HUDEP-2 (cell line): ENCODE data around the gene DYNLL1.
"Not testable (repeated sequence)": the region's sequence is repeated elsewhere in the genome, so short reads cannot be mapped to it uniquely, and the experiment has no call there.

Source experiments
- DNase-seq, 76 experiments: peaks; one replicate each; lab custom pipeline; 2025; ENCODE audit not compliant: unreplicated experiment in 76 of 76; lab: John Stamatoyannopoulos, UW

Gene DYNLL1

DNA sequence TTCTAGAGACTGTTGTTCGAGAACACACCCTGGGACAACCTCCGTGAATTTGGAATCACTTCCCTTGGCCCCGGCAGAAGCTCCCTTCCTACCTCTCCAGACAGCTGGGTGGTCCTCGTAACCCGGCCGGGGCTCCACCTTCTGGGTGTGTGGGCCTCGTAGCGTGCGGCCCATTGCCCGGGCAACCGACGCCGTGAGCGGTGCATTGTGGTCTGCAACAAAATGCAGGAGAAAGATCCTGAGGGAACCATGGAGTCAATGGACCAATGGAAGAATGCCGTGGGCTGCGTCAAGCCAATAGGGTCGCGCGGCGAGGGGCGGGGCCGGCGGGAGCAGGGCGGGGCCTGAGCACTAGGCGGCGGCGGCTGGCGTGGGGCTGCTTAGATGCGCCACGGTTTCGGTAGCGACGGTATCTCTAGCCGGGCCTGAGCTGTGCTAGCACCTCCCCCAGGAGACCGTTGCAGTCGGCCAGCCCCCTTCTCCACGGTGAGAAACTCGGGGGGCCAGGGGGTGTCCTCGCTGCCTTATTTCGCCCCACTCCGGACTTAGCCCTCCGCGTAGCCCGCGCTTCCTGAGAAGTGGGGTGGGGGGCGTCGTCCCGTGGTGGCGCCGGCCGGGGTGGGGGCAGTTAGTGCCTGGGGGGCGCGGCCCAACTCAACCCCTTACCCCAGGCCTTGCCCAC, at the start of gene DYNLL1:
DYNLL1 (plus strand) TSS at position 383 of the 682 bp plus-strand sequence. CDS start 309 bp downstream, outside the sequence.
- DNase-seq: peak; percentile 22 to 97 (median 93)

GRCh38 chr12:120446844-120447178, 49.1 kb upstream of the DYNLL1 start:
- not testable (repeated sequence) for DNase-seq

DNA sequence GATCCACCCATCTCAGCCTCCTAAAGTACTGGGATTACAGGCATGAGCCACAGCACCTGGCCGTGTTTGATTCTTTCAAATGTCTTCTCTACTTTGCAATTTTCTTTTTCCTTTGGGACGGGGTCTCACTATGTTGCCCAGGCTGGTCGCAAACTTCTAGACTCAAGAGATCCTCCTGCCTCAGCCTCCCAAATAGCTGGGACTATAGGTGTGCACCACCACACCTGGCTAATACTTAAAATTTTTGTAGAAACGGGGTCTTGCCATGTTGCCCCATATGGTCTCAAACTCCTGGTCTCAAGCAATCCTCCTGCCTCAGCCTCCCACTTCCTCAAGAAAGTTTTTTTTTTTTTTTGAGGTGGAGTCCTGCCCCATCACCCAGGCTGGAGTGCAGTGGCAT, 47.9 kb upstream of the DYNLL1 start:
- no peak for DNase-seq

- peak in 15 of 76 experiments; percentile 3 to 32 (median 14) for DNase-seq
These were observed 43.4 kb upstream of the DYNLL1 start for GRCh38 chr12:120452524-120452923.

- DNase-seq: no peak
These were observed 42.7 kb upstream of the DYNLL1 start for GRCh38 chr12:120453060-120453750.

GRCh38 chr12:120453977-120454376, 41.9 kb upstream of the DYNLL1 start:
- DNase-seq: peak in 13 of 76 experiments; percentile 8 to 36 (median 20)

- DNase-seq: no peak
These were observed 40.6 kb upstream of the DYNLL1 start for GRCh38 chr12:120455302-120455701.

DNA sequence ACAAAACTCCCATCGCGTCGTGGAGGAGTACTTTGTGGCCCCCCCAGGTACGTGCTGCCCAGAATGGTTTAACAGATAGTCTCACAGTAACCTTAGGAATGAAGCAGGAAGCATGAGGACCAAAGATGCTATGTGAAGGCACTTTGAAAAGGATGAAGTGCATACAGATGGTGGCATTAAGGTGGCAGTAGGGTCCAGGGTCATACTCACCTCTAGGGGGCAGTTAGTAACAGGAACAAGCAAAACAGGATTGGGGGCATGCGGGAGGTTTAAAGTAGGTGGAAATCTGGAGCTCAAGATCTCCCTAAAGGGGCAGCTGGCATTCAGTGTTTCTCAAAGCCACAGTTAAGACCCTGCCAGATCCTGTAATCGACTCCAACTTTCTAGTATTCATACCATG, 38.8 kb upstream of the DYNLL1 start:
- peak in 8 of 76 experiments; percentile 2 to 25 (median 9) for DNase-seq

DNA sequence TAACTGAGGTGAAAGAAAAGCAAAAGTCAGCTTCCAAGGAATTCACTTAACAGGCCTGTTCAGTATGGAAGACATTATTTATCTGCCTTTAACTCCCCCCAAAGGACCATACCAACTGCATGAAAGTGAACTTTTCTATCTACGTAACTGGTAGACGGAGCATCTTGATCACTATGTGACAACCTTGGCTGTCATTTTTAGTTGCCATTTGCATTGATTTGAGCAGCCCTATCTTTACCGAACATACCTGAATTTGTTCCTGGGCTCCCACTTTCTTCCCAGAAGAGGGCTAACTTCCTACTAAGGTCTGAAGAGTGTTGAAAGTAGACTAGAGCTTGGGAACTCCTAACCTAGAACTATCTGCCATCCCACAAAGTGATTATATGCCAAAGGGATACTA, 35.8 kb upstream of the DYNLL1 start:
- no peak for DNase-seq

- no peak for DNase-seq
These were observed 33.7 kb upstream of the DYNLL1 start for GRCh38 chr12:120462099-120462640.

- no peak for DNase-seq
These were observed 32.2 kb upstream of the DYNLL1 start for GRCh38 chr12:120463712-120464111.

DNA sequence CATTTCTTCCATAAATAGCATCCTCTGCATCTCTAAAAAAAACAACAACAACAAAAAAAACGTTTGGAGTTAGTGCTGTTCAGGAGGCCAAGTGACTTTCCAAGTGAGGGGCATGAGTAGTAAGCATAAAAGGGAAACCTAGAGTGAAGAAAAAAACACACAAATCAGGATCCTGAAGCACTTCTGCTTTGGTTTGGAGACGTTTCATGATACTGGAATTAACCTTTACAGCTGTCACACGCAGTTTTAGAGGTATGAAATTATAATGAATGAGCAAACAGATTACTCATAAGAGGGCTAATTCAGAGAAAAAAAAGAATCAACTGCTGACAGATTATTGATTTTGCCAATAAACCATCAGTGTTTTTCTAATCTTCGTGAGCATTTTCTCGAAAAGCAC, 30.2 kb upstream of the DYNLL1 start:
- DNase-seq: no peak

DNA sequence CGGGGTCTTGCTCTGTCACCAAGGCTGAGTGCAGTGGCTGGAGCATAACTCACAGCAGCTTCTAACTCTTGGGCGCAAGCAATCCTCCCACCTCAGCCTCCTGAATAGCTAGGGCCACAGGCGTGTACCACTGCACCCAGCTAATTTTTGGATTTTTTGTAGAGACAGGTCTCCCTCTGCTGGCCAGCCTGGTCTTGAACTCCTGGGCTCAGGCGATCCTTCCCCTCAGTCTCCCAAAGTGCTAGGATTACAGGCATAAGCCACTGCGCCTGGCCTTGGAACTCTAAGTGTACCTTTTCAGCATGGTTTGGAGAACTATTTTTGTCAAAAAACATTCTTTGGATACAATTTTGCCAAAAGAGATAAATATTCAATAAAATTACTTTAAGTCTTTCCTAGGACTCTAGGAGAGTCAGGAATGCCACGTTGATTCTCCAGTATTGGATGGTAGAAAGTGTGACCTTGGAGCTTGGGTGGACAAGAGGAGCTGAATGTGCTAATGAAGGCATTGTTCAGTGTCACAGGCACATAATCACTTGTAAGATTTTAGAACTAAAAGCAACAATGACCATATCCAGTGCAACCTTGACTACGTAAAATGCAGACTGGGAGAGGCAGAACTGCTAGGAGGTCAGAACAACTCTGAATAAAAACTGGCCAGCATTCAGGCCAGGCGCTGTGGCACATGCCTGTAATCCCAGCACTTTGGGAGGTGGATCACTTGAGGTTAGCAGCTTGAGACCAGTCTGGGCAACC, 29.2 kb upstream of the DYNLL1 start:
- DNase-seq: peak in 55 of 76 experiments; percentile 7 to 67 (median 30)

- DNase-seq: no peak
These were observed 28.5 kb upstream of the DYNLL1 start for GRCh38 chr12:120467439-120467838.

DNA sequence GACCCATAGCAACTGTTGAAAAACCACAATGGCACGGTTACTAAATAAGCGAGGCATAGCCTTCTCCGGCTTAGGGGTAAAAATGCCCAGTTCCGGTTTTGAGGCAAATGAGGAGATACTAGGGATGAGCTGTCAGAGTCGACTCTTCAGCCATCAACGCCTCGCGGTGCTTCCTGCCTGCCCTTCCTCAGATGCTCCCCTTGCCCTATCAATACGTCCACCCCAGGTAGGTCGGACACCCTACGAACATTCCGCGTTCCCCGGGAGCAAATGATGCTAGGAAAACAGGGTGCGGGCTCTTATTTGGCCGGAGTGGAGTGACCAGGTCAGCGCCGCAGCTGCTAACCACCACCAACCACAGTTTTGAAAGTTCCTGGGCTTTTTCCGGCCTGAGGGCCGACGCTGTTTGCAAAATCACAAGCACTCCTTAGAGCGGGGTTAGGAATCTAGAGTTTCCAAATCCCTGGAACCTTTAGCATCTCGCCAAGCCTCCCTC, 27.5 kb upstream of the DYNLL1 start:
- DNase-seq: peak in 5 of 76 experiments; percentile 12 to 21 (median 16)

DNA sequence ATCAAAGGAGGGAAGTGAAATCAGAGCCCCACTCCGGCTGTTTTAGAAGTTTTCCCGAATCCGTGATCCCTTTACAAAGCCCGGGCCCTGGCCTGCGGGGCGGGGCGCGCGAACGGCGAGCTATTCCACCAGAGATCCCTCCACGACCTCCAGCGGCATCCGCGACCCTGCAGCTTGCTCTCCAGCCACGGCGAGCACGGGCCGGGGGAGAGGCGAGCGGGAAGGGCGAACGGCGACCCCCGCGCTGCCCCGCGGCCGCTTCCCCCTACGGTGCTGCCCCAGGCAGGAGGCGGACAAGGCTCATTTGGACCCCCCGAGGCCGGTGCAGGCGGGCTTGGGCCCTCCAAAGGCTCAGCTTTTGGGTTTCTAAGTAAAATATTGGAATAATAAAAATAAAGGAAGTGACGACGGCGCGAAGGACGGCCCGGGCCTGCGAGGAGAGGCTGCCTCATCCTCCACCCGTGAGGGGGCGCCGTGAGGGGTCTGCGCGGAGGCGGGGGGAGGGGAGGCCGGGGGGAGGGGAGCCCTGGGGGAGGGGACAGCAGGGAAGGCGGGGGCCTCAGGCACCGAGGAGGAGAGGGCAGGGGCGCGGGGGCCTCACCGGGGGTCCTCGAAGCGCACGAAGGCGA, 27.0 kb upstream of the DYNLL1 start:
- peak in 3 of 76 experiments; percentile 12 to 44 (median 34) for DNase-seq

- DNase-seq: peak in 75 of 76 experiments; percentile 64 to 96 (median 89)
These were observed 26.3 kb upstream of the DYNLL1 start, which contains the start of gene SRSF9 for GRCh38 chr12:120469450-120470149. Gene SRSF9 (minus strand): TSS chr12:120469748. CDS start chr12:120469609, 139 bp downstream.

- DNase-seq: peak in 3 of 76 experiments; percentile 36 to 50 (median 39)
These were observed 25.6 kb upstream of the DYNLL1 start for GRCh38 chr12:120470150-120470784.

DNA sequence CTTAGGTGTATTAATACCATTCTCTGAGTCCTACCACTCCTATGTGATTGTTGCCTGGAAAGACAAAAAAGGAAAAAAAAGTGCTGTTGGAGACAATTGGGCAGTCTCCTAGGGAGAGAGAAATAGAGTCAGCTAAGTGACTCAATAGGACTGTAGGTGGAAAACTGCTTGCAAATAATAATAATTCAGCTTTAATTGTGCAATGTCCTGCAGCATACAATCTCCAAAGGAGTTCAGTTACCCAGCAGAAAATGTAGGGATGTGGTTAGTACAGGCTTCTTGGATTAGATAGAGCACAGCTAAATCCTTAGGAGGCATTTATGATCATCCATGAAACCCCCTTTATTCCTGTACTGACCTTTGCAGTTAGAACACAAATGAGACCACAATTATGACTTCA, 23.4 kb upstream of the DYNLL1 start:
- DNase-seq: no peak
